H1 (cell line): Measurements from ENCODE around the gene SIGLEC15. TPM values are rescaled to one million over a fixed set of nuclear protein-coding genes. Genes with fewer than 3 reads are reported as not detected.

Experiments
- CTCF ChIA-PET: fragments of 300-600 bp; sonication (Branson Sonifier 250); formaldehyde crosslinking; loops from one replicate; lab custom pipeline; 2021; ENCODE audit not compliant: partially characterized antibody; lab: Charles Lee
- POLR2A ChIA-PET: fragments of 300-600 bp; sonication (Branson Sonifier 250); formaldehyde crosslinking; loops from one replicate; lab custom pipeline; 2021; ENCODE audit warnings: inconsistent platforms; ENCODE audit not compliant: partially characterized antibody; lab: Charles Lee
- DNase-seq, 2 experiments: peaks; one replicate each; pipeline versions ENCODE4 v3.0.0 to v3.0.0-alpha.2; 2010 to 2022; ENCODE audit warnings: low spot score in 2 of 2, low read depth in 1 of 2, mixed read lengths in 1 of 2
- FAIRE-seq: peaks from 2 replicates; lab custom pipeline; 2011; peaks lifted over from hg19 to GRCh38; lab: Jason Lieb, UNC
- H2AFZ ChIP-seq: 2 replicates; pipeline ENCODE4 v1.8.1; 2012; ENCODE audit warnings: low read length, inconsistent platforms
- H2AK5ac ChIP-seq: 2 replicates; pipeline ENCODE4 v1.6.1; 2013; ENCODE audit warnings: low read depth, low read length
- H2BK120ac ChIP-seq: replicated peaks from 2 replicates; pipeline ENCODE3; 2013; ENCODE audit warnings: low read depth, low read length, inconsistent platforms
- H2BK12ac ChIP-seq: 2 replicates; pipeline ENCODE4 v1.6.1; 2013; ENCODE audit warnings: low read depth, low read length
- H2BK15ac ChIP-seq: 2 replicates; pipeline ENCODE4 v1.6.1; 2013; ENCODE audit warnings: low read length
- H2BK20ac ChIP-seq: 2 replicates; pipeline ENCODE4 v1.6.1; 2013; ENCODE audit warnings: low read length
- H2BK5ac ChIP-seq: 2 replicates; pipeline ENCODE4 v1.6.1; 2013; ENCODE audit warnings: low read depth, low read length
- H3K14ac ChIP-seq: 2 replicates; pipeline ENCODE4 v1.6.1; 2013; ENCODE audit warnings: inconsistent platforms; ENCODE audit not compliant: insufficient read length
- H3K18ac ChIP-seq: 2 replicates; pipeline ENCODE4 v1.6.1; 2013; ENCODE audit warnings: low read length; ENCODE audit errors: extremely low read depth
- H3K23ac ChIP-seq: 2 replicates; pipeline ENCODE4 v1.6.1; 2013; ENCODE audit warnings: inconsistent platforms; ENCODE audit not compliant: insufficient read length
- H3K23me2 ChIP-seq: 2 replicates; pipeline ENCODE4 v1.6.1; 2013; ENCODE audit warnings: low read depth, low read length
- H3K27ac ChIP-seq: 2 replicates; pipeline ENCODE4 v1.6.1; 2011; ENCODE audit warnings: low read depth, low read length, inconsistent platforms
- H3K27me3 ChIP-seq, 4 experiments: replicated peaks in 1 of 4; 1 replicate in 1 of 4; 2 replicates in 3 of 4; pipeline versions ENCODE4 v1.6.1 to v1.8.1; 2011 to 2013; ENCODE audit warnings: low read length in 3 of 4, mild to moderate bottlenecking in 3 of 4, inconsistent platforms in 2 of 4, mixed read lengths in 2 of 4, moderate library complexity in 1 of 4; ENCODE audit not compliant: control insufficient read depth in 3 of 4, insufficient read depth in 3 of 4; ENCODE audit errors: extremely low read depth in 1 of 4
- H3K36me3 ChIP-seq, 4 experiments: 2 replicates each; pipeline versions ENCODE4 v1.6.1 to v1.8.1; 2011 to 2013; ENCODE audit warnings: mild to moderate bottlenecking in 4 of 4, low read length in 3 of 4, moderate library complexity in 2 of 4, control low read depth in 1 of 4, inconsistent platforms in 1 of 4; ENCODE audit not compliant: insufficient read depth in 4 of 4, control insufficient read depth in 2 of 4
- H3K4ac ChIP-seq: replicated peaks from 2 replicates; pipeline ENCODE3; 2013; ENCODE audit warnings: low read length, low read depth, mixed read lengths, inconsistent platforms; ENCODE audit not compliant: insufficient read length
- H3K4me1 ChIP-seq, 4 experiments: replicated peaks in 1 of 4; 1 replicate in 1 of 4; 2 replicates in 3 of 4; pipeline versions ENCODE4 v1.6.1 to v1.8.1; 2011 to 2013; ENCODE audit warnings: low read length in 3 of 4, inconsistent platforms in 2 of 4, mixed read lengths in 1 of 4; ENCODE audit not compliant: insufficient read depth in 4 of 4, control insufficient read depth in 3 of 4
- H3K4me2 ChIP-seq, 2 experiments: 2 replicates each; pipeline versions ENCODE4 v1.6.1 to v1.8.1; 2011 to 2013; ENCODE audit warnings: low read depth in 2 of 2, low read length in 2 of 2, control low read depth in 1 of 2, inconsistent platforms in 1 of 2, mild to moderate bottlenecking in 1 of 2; ENCODE audit not compliant: insufficient read depth in 1 of 2
- H3K4me3 ChIP-seq, 4 experiments: fragments of 200-600, 300-600 bp in 1 of 4; sonication (generic), shearing (Covaris generic), sonication (Bioruptor Twin) in 1 of 4; 2 replicates each; pipeline versions ENCODE4 v1.5.1 to v1.8.1; 2011 to 2016; ENCODE audit warnings: low read length in 4 of 4, low read depth in 3 of 4, control low read depth in 2 of 4, inconsistent platforms in 2 of 4, mild to moderate bottlenecking in 2 of 4, mixed read lengths in 1 of 4, moderate library complexity in 1 of 4; ENCODE audit not compliant: insufficient read depth in 2 of 4; ENCODE audit errors: extremely low read depth in 1 of 4
- H3K56ac ChIP-seq: replicated peaks from 2 replicates; pipeline ENCODE3; 2013; ENCODE audit warnings: low read depth, mild to moderate bottlenecking, mixed read lengths, low read length, inconsistent platforms; ENCODE audit not compliant: insufficient read length
- H3K79me1 ChIP-seq: 2 replicates; pipeline ENCODE4 v1.6.1; 2013; ENCODE audit warnings: low read depth, low read length, control low read depth
- H3K79me2 ChIP-seq, 2 experiments: 2 replicates each; pipeline versions ENCODE4 v1.6.1 to v1.8.1; 2012 to 2013; ENCODE audit warnings: low read length in 2 of 2, mild to moderate bottlenecking in 2 of 2, inconsistent platforms in 1 of 2; ENCODE audit not compliant: insufficient read depth in 2 of 2, control insufficient read depth in 1 of 2
- H3K9ac ChIP-seq, 4 experiments: replicated peaks in 1 of 4; 1 replicate in 1 of 4; 2 replicates in 3 of 4; pipeline versions ENCODE4 v1.6.1 to v1.8.1; 2011 to 2013; ENCODE audit warnings: low read depth in 3 of 4, low read length in 3 of 4, control low read depth in 2 of 4, mild to moderate bottlenecking in 2 of 4, moderate library complexity in 2 of 4, inconsistent platforms in 1 of 4; ENCODE audit errors: extremely low read depth in 1 of 4
- H3K9me3 ChIP-seq, 2 experiments: 2 replicates each; pipeline versions ENCODE4 v1.6.1 to v1.8.1; 2012 to 2013; ENCODE audit warnings: mild to moderate bottlenecking in 2 of 2, moderate library complexity in 2 of 2, control low read depth in 1 of 2, inconsistent platforms in 1 of 2, low read depth in 1 of 2, low read length in 1 of 2, mixed read lengths in 1 of 2; ENCODE audit not compliant: insufficient read depth in 2 of 2
- H4K20me1 ChIP-seq, 2 experiments: replicated peaks in 1 of 2; 2 replicates each; pipeline versions ENCODE3 to v1.8.1; 2011 to 2013; ENCODE audit warnings: inconsistent platforms in 2 of 2, low read length in 2 of 2, mild to moderate bottlenecking in 1 of 2; ENCODE audit not compliant: insufficient read depth in 2 of 2, control insufficient read depth in 1 of 2
- H4K5ac ChIP-seq: 2 replicates; pipeline ENCODE4 v1.6.1; 2013; ENCODE audit warnings: low read length, low read depth, mixed read lengths, inconsistent platforms; ENCODE audit not compliant: insufficient read length
- H4K8ac ChIP-seq: 2 replicates; pipeline ENCODE4 v1.8.0; 2013; ENCODE audit warnings: mild to moderate bottlenecking, moderate library complexity, low read length, inconsistent platforms; ENCODE audit not compliant: insufficient read depth; ENCODE audit errors: extremely low read depth
- H4K91ac ChIP-seq: replicated peaks from 2 replicates; pipeline ENCODE3; 2013; ENCODE audit warnings: low read length, mixed read lengths, inconsistent platforms; ENCODE audit not compliant: insufficient read length
- E2F6 ChIP-seq: IDR thresholded peaks from 2 replicates; pipeline ENCODE4 v1.6.1; 2012; ENCODE audit warnings: inconsistent platforms
- EZH2 ChIP-seq: fragments of 200-600 bp; sonication (generic); IDR thresholded peaks from 2 replicates; pipeline ENCODE4 v1.7.1; 2012; ENCODE audit warnings: low read depth, mild to moderate bottlenecking, moderate library complexity, low read length, inconsistent platforms; ENCODE audit not compliant: severe bottlenecking
- GTF2F1 ChIP-seq: IDR thresholded peaks from 2 replicates; pipeline ENCODE4 v1.6.1; 2012; ENCODE audit warnings: low read depth, low read length, improper control_type of control experiment, borderline replicate concordance
- KDM1A ChIP-seq: fragments of 200-600, 300-600 bp; sonication (generic); IDR thresholded peaks from 2 replicates; pipeline ENCODE4 v1.7.1; 2016; ENCODE audit warnings: mild to moderate bottlenecking, low read length, borderline replicate concordance
- NANOG ChIP-seq: IDR thresholded peaks from 2 replicates; pipeline ENCODE4 v1.6.1; 2011; ENCODE audit warnings: low read length, low read depth, mild to moderate bottlenecking, inconsistent platforms; ENCODE audit not compliant: insufficient read depth, poor library complexity, severe bottlenecking
- PHF8 ChIP-seq: fragments of 200-600 bp; sonication (generic); conservative IDR thresholded peaks from 2 replicates; pipeline ENCODE4 v1.7.1; 2012; ENCODE audit warnings: low read depth, mild to moderate bottlenecking, inconsistent platforms, low read length, moderate library complexity
- RAD21 ChIP-seq, 2 experiments: IDR thresholded peaks in 1 of 2; conservative IDR thresholded peaks in 1 of 2; 2 replicates each; pipeline ENCODE4 v1.6.1; 2011; ENCODE audit warnings: low read depth in 2 of 2, low read length in 2 of 2, improper control_type of control experiment in 1 of 2, inconsistent platforms in 1 of 2, mild to moderate bottlenecking in 1 of 2, moderate library complexity in 1 of 2
- RNF2 ChIP-seq: fragments of 200-900, 300-1000 bp; sonication (generic); IDR thresholded peaks from 2 replicates; pipeline ENCODE4 v1.7.1; 2016; ENCODE audit warnings: borderline replicate concordance, low read depth, mild to moderate bottlenecking, antibody characterized with exemption, low read length; ENCODE audit not compliant: poor library complexity, severe bottlenecking; ENCODE audit errors: missing control alignments
- SIN3A ChIP-seq, 2 experiments: IDR thresholded peaks in 1 of 2; conservative IDR thresholded peaks in 1 of 2; 2 replicates each; pipeline ENCODE4 v1.6.1; 2011 to 2012; ENCODE audit warnings: low read length in 2 of 2, improper control_type of control experiment in 1 of 2, low read depth in 1 of 2, mild to moderate bottlenecking in 1 of 2
- SP1 ChIP-seq: IDR thresholded peaks from 2 replicates; pipeline ENCODE4 v1.6.1; 2011; ENCODE audit warnings: low read depth, low read length
- TAF7 ChIP-seq: optimal IDR thresholded peaks from 2 replicates; pipeline ENCODE3; 2011; ENCODE audit warnings: low read depth, mild to moderate bottlenecking, inconsistent platforms, low read length, moderate library complexity, borderline replicate concordance
- TBP ChIP-seq: IDR thresholded peaks from 2 replicates; pipeline ENCODE4 v1.6.1; 2011; ENCODE audit warnings: low read depth, low read length, improper control_type of control experiment
- WGBS, 2 experiments: shearing (Covaris generic) in 1 of 2; methylation state at CpG; one replicate each; pipeline versions ENCODE4 v1.1.6 to v1.1.7; 2013 to 2015; ENCODE audit warnings: low lambda C conversion rate in 2 of 2, mixed read lengths in 2 of 2, inconsistent platforms in 1 of 2, low coverage in 1 of 2, missing lambda C conversion rate in 1 of 2; ENCODE audit not compliant: insufficient replicate concordance in 2 of 2, insufficient coverage in 1 of 2, insufficient read length in 1 of 2; ENCODE audit errors: extremely low coverage in 1 of 2, missing lambda C conversion rate in 1 of 2; 5-methylcytosine and 5-hydroxymethylcytosine counted together
- polyA plus RNA-seq, 7 experiments: library from polyadenylated mRNA; depleted of rRNA in 3 of 7; stranded (reverse) in 5 of 7; unstranded in 2 of 7; fragments of >200 nt in 5 of 7; fragments of 200-250 nt in 2 of 7; gene quantifications; 1 replicate in 5 of 7; 2 replicates in 1 of 7; 4 replicates in 1 of 7; pipeline versions ENCODE4 v1.2.1 to v1.2.3, GENCODE V29; 2011 to 2013; ENCODE audit warnings: missing spikeins in 2 of 7, mixed read lengths in 2 of 7
- total RNA-seq: library from RNA; stranded (reverse); fragmentation: NEBNext Ultra II Directional; extraction: Animal tissue kit (Norgen Biotek cat#: 25700); gene quantifications from 2 replicates; pipeline ENCODE4 v1.2.1, GENCODE V29; 2021

The SIGLEC15 gene
- total and polyA plus RNA-seq, 2 of the 8 experiments (the other 6 are each of a cell fraction or from before 2014, with no cell fraction given), result 0.20 to 0.37 TPM

- CTCF ChIA-PET, result interaction anchor here (0.7 to 4.0 kb wide), 4 partner anchors 33 to 164 kb away, joined by 3 to 20 read pairs (median 10); partner anchors contain the start of gene SLC14A1
- WGBS, 2 experiments, result 96% methylated on average over 7 of the region's 8 CpGs; no CpG with 5 or more reads in 1 of the 2 experiments
- no peak for FAIRE-seq
Observed at GRCh38 chr18:45845410-45845809, 19.9 kb downstream of the SIGLEC15 start.

More at GRCh38 chr18:45845410-45845809, 19.9 kb downstream of the SIGLEC15 start:
- H3K79me2 ChIP-seq, result no peaks in the 10 kb centered on the region
- DNase-seq, result no peak
- no peaks in the 10 kb centered on the region for H4K20me1 ChIP-seq
- H3K9ac ChIP-seq, result no peak overlapping the region
- H2AK5ac ChIP-seq, result no peak overlapping the region
- no peak overlapping the region for H3K18ac ChIP-seq
- no peak overlapping the region for H3K4me3 ChIP-seq
- H3K27ac ChIP-seq, result no peak overlapping the region
- no peak overlapping the region for H3K4ac ChIP-seq
- H2BK120ac ChIP-seq, result no peak overlapping the region
- no peaks in the 10 kb centered on the region for H3K4me1 ChIP-seq
- H3K14ac ChIP-seq, result no peak overlapping the region
- no peak overlapping the region for H2BK20ac ChIP-seq
- no peaks in the 10 kb centered on the region for H3K27me3 ChIP-seq
- H3K79me1 ChIP-seq, result no peaks in the 10 kb centered on the region
- no peak overlapping the region for H3K56ac ChIP-seq
- H4K5ac ChIP-seq, result no peak overlapping the region
- H2BK12ac ChIP-seq, result no peak overlapping the region
- no peak overlapping the region for H4K91ac ChIP-seq
- H3K9me3 ChIP-seq, result no peaks in the 10 kb centered on the region
- H2AFZ ChIP-seq, result no peak overlapping the region
- no peaks in the 10 kb centered on the region for H3K23me2 ChIP-seq
- no peak overlapping the region for H3K23ac ChIP-seq
- H2BK5ac ChIP-seq, result no peak overlapping the region
- H2BK15ac ChIP-seq, result no peak overlapping the region
- peaks cover 0 to 2% (median 0%) of the 10 kb centered on the region in 4 experiments; a peak in 1 of 8 replicates for H3K36me3 ChIP-seq
- no peak overlapping the region for H3K4me2 ChIP-seq
- POLR2A ChIA-PET, result no interaction called here
- H4K8ac ChIP-seq, result no peak overlapping the region
- TF ChIP-seq SIN3A (conservative IDR thresholded peaks at IDR 0.05 in 1 of 2, IDR thresholded peaks at IDR 0.05 in 1 of 2; ENCODE audit: low read depth in 1 of 2, low read length in 2 of 2) (no peak), NANOG (no peak), PHF8 (no peak), TAF7 (no peak), GTF2F1 (no peak), E2F6 (no peak), EZH2 (no peak), SP1 (no peak), RAD21 (IDR thresholded peaks at IDR 0.05 in 1 of 2, conservative IDR thresholded peaks at IDR 0.05 in 1 of 2; ENCODE audit: low read depth in 2 of 2, low read length in 2 of 2) (no peak), TBP (no peak), KDM1A (no peak), RNF2 (no peak)
- TF ChIP-seq, all 59 proteins: peak for 0
